Measurements from ENCODE around the gene INHBE. TPM values are rescaled to one million over a fixed set of nuclear protein-coding genes. Genes with fewer than 3 reads are reported as not detected.
"Not testable (repeated sequence)": the region's sequence is repeated elsewhere in the genome, so short reads cannot be mapped to it uniquely, and the experiment has no call there.

Gene INHBE
- total RNA-seq, 2 experiments from 2014 or later, result not detected

DNA sequence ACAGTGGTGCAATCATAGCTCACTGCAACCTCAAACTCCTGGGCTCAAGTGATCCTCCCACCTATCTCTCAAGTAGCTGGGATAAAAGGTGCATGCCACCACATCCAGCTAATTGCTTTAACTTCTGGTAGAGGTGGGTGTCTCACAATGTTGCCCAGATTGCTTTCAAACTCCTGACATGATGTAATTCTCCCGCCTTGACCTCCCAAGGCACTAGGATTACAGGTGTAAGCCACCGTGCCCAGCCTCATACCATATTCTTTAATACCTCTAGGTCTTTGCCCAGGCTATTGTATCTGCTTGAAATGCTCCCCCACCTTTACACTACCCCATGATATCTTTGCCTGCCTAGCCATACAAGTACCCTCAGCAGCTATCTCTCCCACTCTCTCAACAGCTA is 35.6 kb upstream of the INHBE start:
- H3K27ac ChIP-seq (ENCODE audit: low read depth in 1 of 2, low read length in 2 of 2), result no peak overlapping the region
- H3K27ac Mint-ChIP-seq, result no peak overlapping the region
- H3K9me3 ChIP-seq (ENCODE audit: control insufficient read depth in 1 of 2, insufficient read depth in 1 of 2, low read length in 2 of 2), result no peaks in the 10 kb centered on the region
- DNase-seq (no peak), ATAC-seq (ENCODE audit: poor library complexity) (no peak)
- no peak overlapping the region for H3K4me3 ChIP-seq (ENCODE audit: low read length)
- H3K4me1 ChIP-seq (ENCODE audit: insufficient read depth, low read length), result peaks cover 3% of the 10 kb centered on the region
- H3K4me3 Mint-ChIP-seq, result no peak overlapping the region
- H3K4me1 Mint-ChIP-seq (ENCODE audit: low read depth), result peaks cover 56% of the 10 kb centered on the region
- intact Hi-C loops (cut with DNase I, micrococcal nuclease), result no loop called here
- H3K27me3 Mint-ChIP-seq, result no peaks in the 10 kb centered on the region
- TF ChIP-seq, protein P1, sequence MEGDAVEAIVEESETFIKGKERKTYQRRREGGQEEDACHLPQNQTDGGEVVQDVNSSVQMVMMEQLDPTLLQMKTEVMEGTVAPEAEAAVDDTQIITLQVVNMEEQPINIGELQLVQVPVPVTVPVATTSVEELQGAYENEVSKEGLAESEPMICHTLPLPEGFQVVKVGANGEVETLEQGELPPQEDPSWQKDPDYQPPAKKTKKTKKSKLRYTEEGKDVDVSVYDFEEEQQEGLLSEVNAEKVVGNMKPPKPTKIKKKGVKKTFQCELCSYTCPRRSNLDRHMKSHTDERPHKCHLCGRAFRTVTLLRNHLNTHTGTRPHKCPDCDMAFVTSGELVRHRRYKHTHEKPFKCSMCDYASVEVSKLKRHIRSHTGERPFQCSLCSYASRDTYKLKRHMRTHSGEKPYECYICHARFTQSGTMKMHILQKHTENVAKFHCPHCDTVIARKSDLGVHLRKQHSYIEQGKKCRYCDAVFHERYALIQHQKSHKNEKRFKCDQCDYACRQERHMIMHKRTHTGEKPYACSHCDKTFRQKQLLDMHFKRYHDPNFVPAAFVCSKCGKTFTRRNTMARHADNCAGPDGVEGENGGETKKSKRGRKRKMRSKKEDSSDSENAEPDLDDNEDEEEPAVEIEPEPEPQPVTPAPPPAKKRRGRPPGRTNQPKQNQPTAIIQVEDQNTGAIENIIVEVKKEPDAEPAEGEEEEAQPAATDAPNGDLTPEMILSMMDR (IDR thresholded peaks at IDR 0.05), result no peak
- H3K36me3 ChIP-seq (ENCODE audit: insufficient read depth, low read length), result peaks cover 17% of the 10 kb centered on the region
- CTCF ChIA-PET, result no interaction called here
- H3K9me3 Mint-ChIP-seq, result no peaks in the 10 kb centered on the region
- POLR2A ChIA-PET, result no interaction called here
- H3K27me3 ChIP-seq (ENCODE audit: control insufficient read depth in 1 of 2, insufficient read depth in 2 of 2, low read length in 2 of 2), result no peaks in the 10 kb centered on the region
- peaks cover 53% of the 10 kb centered on the region for H3K36me3 Mint-ChIP-seq (ENCODE audit: low read depth)

- H3K36me3 ChIP-seq (ENCODE audit: insufficient read depth, low read length), result peaks cover 17% of the 10 kb centered on the region
- TF ChIP-seq, protein P1 (IDR thresholded peaks at IDR 0.05), result no peak
- Mint-ChIP-seq H3K9me3 (no peaks in the 10 kb centered on the region), H3K27me3 (no peaks in the 10 kb centered on the region), H3K4me1 (ENCODE audit: low read depth) (peaks cover 53% of the 10 kb centered on the region), H3K27ac (no peak overlapping the region), H3K4me3 (no peak overlapping the region), H3K36me3 (ENCODE audit: low read depth) (peaks cover 55% of the 10 kb centered on the region)
- DNase-seq (no peak), ATAC-seq (ENCODE audit: poor library complexity) (no peak)
- ChIA-PET POLR2A (interaction anchor here (0.9 kb wide), 1 partner anchor 9 kb away, joined by 3 read pairs; no protein-coding TSS in a partner anchor), CTCF (no interaction called here)
- H3K27ac ChIP-seq (ENCODE audit: low read depth in 1 of 2, low read length in 2 of 2), result no peak overlapping the region
- H3K4me1 ChIP-seq (ENCODE audit: insufficient read depth, low read length), result peaks cover 3% of the 10 kb centered on the region
- H3K9me3 ChIP-seq (ENCODE audit: control insufficient read depth in 1 of 2, insufficient read depth in 1 of 2, low read length in 2 of 2), result no peaks in the 10 kb centered on the region
- H3K27me3 ChIP-seq (ENCODE audit: control insufficient read depth in 1 of 2, insufficient read depth in 2 of 2, low read length in 2 of 2), result no peaks in the 10 kb centered on the region
- intact Hi-C loops (cut with DNase I, micrococcal nuclease), result no loop called here
- no peak overlapping the region for H3K4me3 ChIP-seq (ENCODE audit: low read length)
Measured at GRCh38 chr12:57420482-57420881, 34.6 kb upstream of the INHBE start.

GRCh38 chr12:57426948-57427347 is 28.2 kb upstream of the INHBE start:
- H3K27me3 ChIP-seq (ENCODE audit: control insufficient read depth in 1 of 2, insufficient read depth in 2 of 2, low read length in 2 of 2); H3K27ac Mint-ChIP-seq; intact Hi-C loops (cut with DNase I, micrococcal nuclease); H3K4me3 Mint-ChIP-seq; H3K4me3 ChIP-seq (ENCODE audit: low read length); CTCF ChIA-PET; ATAC-seq (ENCODE audit: poor library complexity); POLR2A ChIA-PET; DNase-seq; H3K27me3 Mint-ChIP-seq; H3K27ac ChIP-seq (ENCODE audit: low read depth in 1 of 2, low read length in 2 of 2); H3K9me3 Mint-ChIP-seq; H3K9me3 ChIP-seq (ENCODE audit: control insufficient read depth in 1 of 2, insufficient read depth in 1 of 2, low read length in 2 of 2): not testable (repeated sequence)
- Histone ChIP-seq H3K36me3 (ENCODE audit: insufficient read depth, low read length) (peaks cover 17% of the 10 kb centered on the region), H3K4me1 (ENCODE audit: insufficient read depth, low read length) (peaks cover 20% of the 10 kb centered on the region)
- Mint-ChIP-seq H3K36me3 (ENCODE audit: low read depth) (peaks cover 46% of the 10 kb centered on the region), H3K4me1 (ENCODE audit: low read depth) (peaks cover 56% of the 10 kb centered on the region)

GRCh38 chr12:57428965-57429364 is 26.1 kb upstream of the INHBE start:
- no peaks in the 10 kb centered on the region for H3K9me3 ChIP-seq (ENCODE audit: control insufficient read depth in 1 of 2, insufficient read depth in 1 of 2, low read length in 2 of 2)
- ChIA-PET CTCF (no interaction called here), POLR2A (interaction anchor here (1.3 kb wide), 1 partner anchor 26 kb away, joined by 4 read pairs; the partner anchor contains the start of gene INHBE)
- TF ChIP-seq, protein P1 (IDR thresholded peaks at IDR 0.05), result no peak
- peak overlapping the region in 1 of 2 donors; percentile 94 for H3K27ac ChIP-seq (ENCODE audit: low read depth in 1 of 2, low read length in 2 of 2)
- peaks cover 20% of the 10 kb centered on the region for H3K4me1 ChIP-seq (ENCODE audit: insufficient read depth, low read length)
- Mint-ChIP-seq H3K27me3 (no peaks in the 10 kb centered on the region), H3K36me3 (ENCODE audit: low read depth) (peaks cover 34% of the 10 kb centered on the region), H3K4me1 (ENCODE audit: low read depth) (peaks cover 50% of the 10 kb centered on the region), H3K4me3 (peak overlapping the region; percentile 99), H3K27ac (peak overlapping the region; percentile 99), H3K9me3 (no peaks in the 10 kb centered on the region)
- H3K4me3 ChIP-seq (ENCODE audit: low read length), result no peak overlapping the region
- DNase-seq (no peak), ATAC-seq (ENCODE audit: poor library complexity) (no peak)
- peaks cover 4% of the 10 kb centered on the region for H3K36me3 ChIP-seq (ENCODE audit: insufficient read depth, low read length)
- intact Hi-C loops (cut with DNase I, micrococcal nuclease), result loop anchor here in 1 of 2 experiments (2.0 kb wide), 1 partner anchor 28 kb away; no protein-coding TSS in a partner anchor
- H3K27me3 ChIP-seq (ENCODE audit: control insufficient read depth in 1 of 2, insufficient read depth in 2 of 2, low read length in 2 of 2), result no peaks in the 10 kb centered on the region

Measured in CD4-positive, alpha-beta T cell (primary cell).